AG04449 (cell line): ENCODE results near the gene DDX1.
"Not testable (repeated sequence)": the region's sequence is repeated elsewhere in the genome, so short reads cannot be mapped to it uniquely, and the experiment has no call there.

ENCODE experiments used
- CTCF ChIA-PET: fragments of 350-600 bp; formaldehyde crosslinking; extraction: SDS; loops from one replicate; lab custom pipeline; 2021; ENCODE audit warnings: antibody characterized with exemption; lab: Yijun Ruan, JAX
- POLR2A ChIA-PET: fragments of 400-600, 350-600 bp; formaldehyde crosslinking; extraction: SDS; loops from one replicate; lab custom pipeline; 2020; ENCODE audit warnings: antibody characterized with exemption, inconsistent platforms; lab: Yijun Ruan, JAX
- DNase-seq: peaks from one replicate; pipeline ENCODE4 v3.0.0-alpha.2; 2010; ENCODE audit warnings: low read depth, low spot score
- H3K4me3 ChIP-seq: 2 replicates; pipeline ENCODE4 v1.5.1; 2011; ENCODE audit warnings: low read depth, mild to moderate bottlenecking, control low read depth, low read length
- TF ChIP-seq, protein P1 (sequence below): IDR thresholded peaks from one replicate; pipeline ENCODE4 v1.5.1; 2011; ENCODE audit warnings: mild to moderate bottlenecking, moderate library complexity, low read length, control low read depth, inconsistent platforms; ENCODE audit not compliant: insufficient read depth; ENCODE audit errors: missing control alignments

Gene DDX1

DNA sequence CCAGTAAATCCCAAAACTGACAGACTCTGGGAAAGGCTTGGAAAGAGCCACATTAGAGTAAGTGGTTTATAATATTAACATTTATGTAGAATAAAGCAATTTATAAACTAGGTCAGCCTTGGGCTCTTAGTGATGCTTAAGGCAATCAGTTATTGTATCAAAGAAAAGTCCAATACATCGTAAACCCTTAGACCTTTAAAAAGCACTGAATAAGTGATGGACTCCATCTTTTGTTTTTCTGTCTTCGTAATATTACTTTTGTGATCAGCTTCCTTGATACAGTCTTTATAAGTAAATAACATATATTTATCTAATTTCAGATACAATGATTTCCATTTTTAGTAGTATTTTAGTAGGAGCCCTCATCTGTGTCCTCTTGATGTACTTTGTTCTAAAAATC, 28.7 kb downstream of the DDX1 start:
- no peak overlapping the region for H3K4me3 ChIP-seq
- DNase-seq, result no peak
- TF ChIP-seq, protein P1, sequence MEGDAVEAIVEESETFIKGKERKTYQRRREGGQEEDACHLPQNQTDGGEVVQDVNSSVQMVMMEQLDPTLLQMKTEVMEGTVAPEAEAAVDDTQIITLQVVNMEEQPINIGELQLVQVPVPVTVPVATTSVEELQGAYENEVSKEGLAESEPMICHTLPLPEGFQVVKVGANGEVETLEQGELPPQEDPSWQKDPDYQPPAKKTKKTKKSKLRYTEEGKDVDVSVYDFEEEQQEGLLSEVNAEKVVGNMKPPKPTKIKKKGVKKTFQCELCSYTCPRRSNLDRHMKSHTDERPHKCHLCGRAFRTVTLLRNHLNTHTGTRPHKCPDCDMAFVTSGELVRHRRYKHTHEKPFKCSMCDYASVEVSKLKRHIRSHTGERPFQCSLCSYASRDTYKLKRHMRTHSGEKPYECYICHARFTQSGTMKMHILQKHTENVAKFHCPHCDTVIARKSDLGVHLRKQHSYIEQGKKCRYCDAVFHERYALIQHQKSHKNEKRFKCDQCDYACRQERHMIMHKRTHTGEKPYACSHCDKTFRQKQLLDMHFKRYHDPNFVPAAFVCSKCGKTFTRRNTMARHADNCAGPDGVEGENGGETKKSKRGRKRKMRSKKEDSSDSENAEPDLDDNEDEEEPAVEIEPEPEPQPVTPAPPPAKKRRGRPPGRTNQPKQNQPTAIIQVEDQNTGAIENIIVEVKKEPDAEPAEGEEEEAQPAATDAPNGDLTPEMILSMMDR, result no peak
- ChIA-PET POLR2A (no interaction called here), CTCF (no interaction called here)

- H3K4me3 ChIP-seq, result no peak overlapping the region
- CTCF ChIA-PET, result no interaction called here
- TF ChIP-seq, protein P1, result no peak
- DNase-seq, result no peak
- POLR2A ChIA-PET, result no interaction called here
These were observed 29.3 kb downstream of the DDX1 start for GRCh38 chr2:15620857-15621471.

- CTCF ChIA-PET, result interaction anchor here (1.3 kb wide), 2 partner anchors 14 to 18 kb away, joined by 3 read pairs; no protein-coding TSS in a partner anchor
- POLR2A ChIA-PET, H3K4me3 ChIP-seq, DNase-seq: not testable (repeated sequence)
These were observed 29.8 kb downstream of the DDX1 start for GRCh38 chr2:15621472-15621870.

DNA sequence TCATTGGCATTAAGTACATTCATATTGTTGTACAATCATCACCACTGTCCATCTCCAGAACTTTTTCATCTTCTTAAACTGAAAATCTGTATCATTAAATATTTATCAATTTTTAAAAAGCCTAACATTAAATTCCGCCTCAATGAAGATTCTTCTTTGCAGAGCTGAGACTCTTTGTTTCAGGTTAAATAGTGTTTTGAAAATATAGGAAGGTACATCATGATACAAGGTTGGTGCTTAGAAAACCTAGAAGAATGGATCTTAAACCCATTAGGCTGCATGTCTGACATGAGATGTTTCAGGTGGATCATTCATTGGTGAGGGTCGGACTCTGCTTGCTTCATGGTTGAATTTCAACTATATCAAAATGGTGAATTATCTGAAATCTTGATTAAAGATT, 30.5 kb downstream of the DDX1 start:
- no peak for DNase-seq
- ChIA-PET CTCF (interaction anchor here (1.3 kb wide), 2 partner anchors 13 to 17 kb away, joined by 3 read pairs; no protein-coding TSS in a partner anchor), POLR2A (no interaction called here)
- TF ChIP-seq, protein P1, result no peak
- H3K4me3 ChIP-seq, result no peak overlapping the region

GRCh38 chr2:15622614-15623480, 31.2 kb downstream of the DDX1 start:
- DNase-seq, result no peak
- H3K4me3 ChIP-seq, result no peak overlapping the region
- POLR2A ChIA-PET, result no interaction called here
- TF ChIP-seq, protein P1, result no peak
- CTCF ChIA-PET, result interaction anchor here (1.3 kb wide), 2 partner anchors 12 to 16 kb away, joined by 3 read pairs; no protein-coding TSS in a partner anchor

- DNase-seq, result no peak
- ChIA-PET CTCF (interaction anchor here (1.3 kb wide), 1 partner anchor 12 kb away, joined by 3 read pairs; no protein-coding TSS in a partner anchor), POLR2A (no interaction called here)
- TF ChIP-seq, protein P1, result no peak
- H3K4me3 ChIP-seq, result no peak overlapping the region
These were observed 31.8 kb downstream of the DDX1 start for GRCh38 chr2:15623481-15623796.
